BE2C (cell line): Measurements from ENCODE around the gene ZNF385A.

ENCODE experiments used
- DNase-seq: peaks from one replicate; pipeline ENCODE4 v3.0.0-alpha.2; 2020
- H3K27me3 ChIP-seq: fragments of 250-450 bp; sonication (Bioruptor Pico); 2 replicates; pipeline ENCODE4 v1.5.1; 2020; ENCODE audit warnings: mild to moderate bottlenecking
- H3K36me3 ChIP-seq: fragments of 250-450 bp; sonication (Bioruptor Pico); 2 replicates; pipeline ENCODE4 v1.5.1; 2020; ENCODE audit warnings: mild to moderate bottlenecking
- H3K4me1 ChIP-seq: fragments of 250-450 bp; sonication (Bioruptor Pico); 2 replicates; pipeline ENCODE4 v1.5.1; 2020
- H3K4me3 ChIP-seq: 2 replicates; pipeline ENCODE4 v1.5.1; 2011; ENCODE audit warnings: low read depth, low read length
- H3K9me3 ChIP-seq: fragments of 250-450 bp; sonication (Bioruptor Pico); 2 replicates; pipeline ENCODE4 v1.5.1; 2020
- CTCF ChIP-seq: IDR thresholded peaks from 2 replicates; pipeline ENCODE4 v1.5.1; 2012; ENCODE audit warnings: mild to moderate bottlenecking, low read depth, low read length

The ZNF385A gene

GRCh38 chr12:54364413-54364812, 20.1 kb downstream of the ZNF385A start, which contains the start of gene GPR84:
Gene GPR84 (minus strand): TSS chr12:54364486. CDS start chr12:54363851, 635 bp downstream.
- H3K9me3 ChIP-seq, result no peaks in the 10 kb centered on the region
- no peak within 1 kb of the TSS for H3K4me3 ChIP-seq
- TF ChIP-seq CTCF, result no peak
- H3K27me3 ChIP-seq, result no peaks in the 10 kb centered on the region
- peaks cover 27% of the 10 kb centered on the region for H3K4me1 ChIP-seq
- no peaks in the 10 kb centered on the region for H3K36me3 ChIP-seq
- DNase-seq, result no peak

GRCh38 chr12:54363618-54364017, 20.9 kb downstream of the ZNF385A start:
- TF ChIP-seq CTCF, result no peak
- Histone ChIP-seq H3K4me1 (peaks cover 22% of the 10 kb centered on the region), H3K27me3 (no peaks in the 10 kb centered on the region), H3K36me3 (no peaks in the 10 kb centered on the region), H3K4me3 (no peak overlapping the region), H3K9me3 (no peaks in the 10 kb centered on the region)
- no peak for DNase-seq

GRCh38 chr12:54363047-54363446, 21.5 kb downstream of the ZNF385A start:
- Histone ChIP-seq H3K27me3 (no peaks in the 10 kb centered on the region), H3K4me1 (peaks cover 23% of the 10 kb centered on the region), H3K36me3 (no peaks in the 10 kb centered on the region), H3K9me3 (no peaks in the 10 kb centered on the region), H3K4me3 (no peak overlapping the region)
- TF ChIP-seq CTCF, result no peak
- DNase-seq, result no peak

GRCh38 chr12:54360717-54361456, 23.6 kb downstream of the ZNF385A start:
- no peak overlapping the region for H3K4me3 ChIP-seq
- no peaks in the 10 kb centered on the region for H3K9me3 ChIP-seq
- TF ChIP-seq CTCF, result peak; percentile 99
- no peaks in the 10 kb centered on the region for H3K36me3 ChIP-seq
- H3K4me1 ChIP-seq, result peaks cover 22% of the 10 kb centered on the region
- no peaks in the 10 kb centered on the region for H3K27me3 ChIP-seq
- DNase-seq, result peak; percentile 94

- H3K9me3 ChIP-seq, result no peaks in the 10 kb centered on the region
- TF ChIP-seq CTCF, result no peak
- H3K4me1 ChIP-seq, result peaks cover 22% of the 10 kb centered on the region
- no peak for DNase-seq
- H3K27me3 ChIP-seq, result no peaks in the 10 kb centered on the region
- H3K36me3 ChIP-seq, result no peaks in the 10 kb centered on the region
- H3K4me3 ChIP-seq, result peak overlapping the region; percentile 59
Observed at GRCh38 chr12:54359762-54360351, 24.7 kb downstream of the ZNF385A start.
